Mammary epithelial cell (primary cell): Measurements from ENCODE around the gene CNTNAP2.

Experiments
- CTCF ChIP-seq, 2 donors: IDR thresholded peaks in 1 of 2; conservative IDR thresholded peaks in 1 of 2; 2 replicates each; pipeline ENCODE4 v1.5.1; 2011 to 2012; ENCODE audit warnings: inconsistent platforms in 2 of 2, low read length in 2 of 2, mild to moderate bottlenecking in 2 of 2, control low read depth in 1 of 2, low read depth in 1 of 2; ENCODE audit not compliant: insufficient read depth in 1 of 2; ENCODE audit errors: extremely low read depth in 1 of 2
- EZH2 ChIP-seq: IDR thresholded peaks from 2 replicates; pipeline ENCODE4 v1.6.1; 2012; ENCODE audit warnings: low read length, inconsistent platforms, borderline replicate concordance

- no peak for TF ChIP-seq CTCF (conservative IDR thresholded peaks at IDR 0.05 in 1 of 2, IDR thresholded peaks at IDR 0.05 in 1 of 2; ENCODE audit: extremely low read depth in 1 of 2, insufficient read depth in 1 of 2, low read depth in 1 of 2, low read length in 2 of 2)
- no peak for TF ChIP-seq EZH2
These were observed 116.0 kb downstream of the CNTNAP2 start for GRCh38 chr7:146232604-146233003.
